Heart left ventricle (tissue), 13 donors: ENCODE measurements around the gene DDT.
"Not testable (repeated sequence)": the region's sequence is repeated elsewhere in the genome, so short reads cannot be mapped to it uniquely, and the experiment has no call there.

Source experiments
- POLR2A ChIP-seq, 2 donors: fragments of 450-650 bp; IDR thresholded peaks; one replicate each; pipeline ENCODE4 v1.6.1; 2017; ENCODE audit warnings: antibody characterized with exemption in 2 of 2, mild to moderate bottlenecking in 2 of 2, moderate library complexity in 2 of 2
- TF ChIP-seq, protein P1 (sequence below), 12 donors: fragments of 200-600 bp; sonication (generic) in 4 of 12; IDR thresholded peaks; one replicate each; pipeline versions ENCODE4 v1.5.0 to v1.8.0; 2018 to 2022; ENCODE audit warnings: antibody characterized with exemption in 12 of 12, mild to moderate bottlenecking in 5 of 12
- donor health status: ischemic (EF 13 %, LVEDD 7.1; RV severe dilation, severe dysfunction).
- donor health status: DM: no; HTN: yes; CAD: no.
- donor health status: DM: no; HTN: no; CAD: no.
- donor health status: ischemic (EF 25% LVEDD 6.9; RV normal size, moderate dysfunction).
- donor health status: ischemic (EF 25% LVEDD 5.7; RV mildly dilated, moderate dysfunction).
- donor health status: ischemic (EF 35%, LVEDD 5.7; RV mildly dilated, moderate dysfunction).
- donor health status: nonischemic (EF 11% LVEDD 7.7; RV severe dilation, severe dysfunction).
- donor health status: DM: yes; HTN: yes; CAD: no.
- donor health status: PGD.
- donor health status: ischemic (EF 29% LVEDD 5.4; RV normal size, mild dysfunction).
- donor health status: nonischemic (EF 23%, LVEDD 6.1; RV moderate dilation, normal function).

- TF ChIP-seq, protein P1, sequence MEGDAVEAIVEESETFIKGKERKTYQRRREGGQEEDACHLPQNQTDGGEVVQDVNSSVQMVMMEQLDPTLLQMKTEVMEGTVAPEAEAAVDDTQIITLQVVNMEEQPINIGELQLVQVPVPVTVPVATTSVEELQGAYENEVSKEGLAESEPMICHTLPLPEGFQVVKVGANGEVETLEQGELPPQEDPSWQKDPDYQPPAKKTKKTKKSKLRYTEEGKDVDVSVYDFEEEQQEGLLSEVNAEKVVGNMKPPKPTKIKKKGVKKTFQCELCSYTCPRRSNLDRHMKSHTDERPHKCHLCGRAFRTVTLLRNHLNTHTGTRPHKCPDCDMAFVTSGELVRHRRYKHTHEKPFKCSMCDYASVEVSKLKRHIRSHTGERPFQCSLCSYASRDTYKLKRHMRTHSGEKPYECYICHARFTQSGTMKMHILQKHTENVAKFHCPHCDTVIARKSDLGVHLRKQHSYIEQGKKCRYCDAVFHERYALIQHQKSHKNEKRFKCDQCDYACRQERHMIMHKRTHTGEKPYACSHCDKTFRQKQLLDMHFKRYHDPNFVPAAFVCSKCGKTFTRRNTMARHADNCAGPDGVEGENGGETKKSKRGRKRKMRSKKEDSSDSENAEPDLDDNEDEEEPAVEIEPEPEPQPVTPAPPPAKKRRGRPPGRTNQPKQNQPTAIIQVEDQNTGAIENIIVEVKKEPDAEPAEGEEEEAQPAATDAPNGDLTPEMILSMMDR (IDR thresholded peaks at IDR 0.05): not testable (repeated sequence)
- not testable (repeated sequence) for TF ChIP-seq POLR2A (IDR thresholded peaks at IDR 0.05)
These were observed 20.8 kb downstream of the DDT start for GRCh38 chr22:23953485-23953884.
